GM23338 (cell line): Measurements from ENCODE around the gene OR52E1. TPM values are rescaled to one million over a fixed set of nuclear protein-coding genes. Genes with fewer than 3 reads are reported as not detected.

Source experiments
- ATAC-seq: fragments of 200-7000 bp; cut with Tn5 transposase; 3 replicates; pipeline ENCODE4 v1.9.1; 2020
- DNase-seq: peaks from one replicate; pipeline ENCODE4 v3.0.0-alpha.2; 2015; ENCODE audit warnings: low spot score
- H2AFZ ChIP-seq: fragments of 200-600 bp; sonication (generic); 2 replicates; pipeline ENCODE4 v1.8.0; 2016; ENCODE audit warnings: antibody characterized with exemption, mild to moderate bottlenecking, moderate library complexity
- H3F3A ChIP-seq: fragments of 200-600 bp; sonication (generic); replicated peaks from 2 replicates; pipeline ENCODE4 v1.8.0; 2017; ENCODE audit warnings: antibody characterized with exemption, mixed run types, low read depth
- H3K27ac ChIP-seq: fragments of 200-600 bp; sonication (generic); 2 replicates; pipeline ENCODE4 v1.6.1; 2016; ENCODE audit warnings: low read depth
- H3K27me3 ChIP-seq: fragments of 200-600 bp; sonication (generic); 2 replicates; pipeline ENCODE4 v1.8.0; 2016; ENCODE audit warnings: mild to moderate bottlenecking, mixed run types, moderate library complexity; ENCODE audit not compliant: insufficient read depth
- H3K36me3 ChIP-seq: fragments of 200-600 bp; sonication (generic); 2 replicates; pipeline ENCODE4 v1.8.0; 2016; ENCODE audit warnings: mild to moderate bottlenecking; ENCODE audit not compliant: insufficient read depth
- H3K4me1 ChIP-seq: fragments of 200-600 bp; sonication (generic); 2 replicates; pipeline ENCODE4 v1.8.0; 2016; ENCODE audit warnings: mild to moderate bottlenecking, moderate library complexity; ENCODE audit not compliant: insufficient read depth
- H3K4me2 ChIP-seq: fragments of 200-600 bp; sonication (generic); 2 replicates; pipeline ENCODE4 v1.7.1; 2017; ENCODE audit warnings: mixed run types
- H3K4me3 ChIP-seq: fragments of 200-600 bp; sonication (generic); 2 replicates; pipeline ENCODE4 v1.6.1; 2016; ENCODE audit warnings: mixed run types
- H3K79me2 ChIP-seq: fragments of 200-600 bp; sonication (generic); replicated peaks from 2 replicates; pipeline ENCODE4 v1.8.0; 2017; ENCODE audit warnings: mild to moderate bottlenecking; ENCODE audit not compliant: insufficient read depth
- H3K9me2 ChIP-seq: fragments of 200-600 bp; sonication (generic); 2 replicates; pipeline ENCODE4 v1.8.0; 2017; ENCODE audit not compliant: insufficient read depth
- H4K20me1 ChIP-seq: fragments of 200-600 bp; sonication (generic); replicated peaks from 2 replicates; pipeline ENCODE4 v1.8.0; 2017; ENCODE audit warnings: mild to moderate bottlenecking; ENCODE audit not compliant: insufficient read depth
- H3K27ac Mint-ChIP-seq: 2 replicates; pipeline ENCODE4 v1.8.0; 2020; ENCODE audit warnings: inconsistent platforms, mild to moderate bottlenecking, moderate library complexity, mixed read lengths
- H3K27me3 Mint-ChIP-seq: 3 replicates; pipeline ENCODE4 v1.8.0; 2022; ENCODE audit warnings: low read depth, mild to moderate bottlenecking, moderate library complexity, mixed read lengths, inconsistent platforms; ENCODE audit not compliant: insufficient read depth, poor library complexity
- H3K36me3 Mint-ChIP-seq: 3 replicates; pipeline ENCODE4 v1.8.0; 2021; ENCODE audit warnings: low read depth, mild to moderate bottlenecking, inconsistent platforms, moderate library complexity, mixed read lengths
- H3K4me1 Mint-ChIP-seq: 3 replicates; pipeline ENCODE4 v1.8.0; 2020; ENCODE audit warnings: mild to moderate bottlenecking, inconsistent platforms, mixed read lengths
- H3K4me3 Mint-ChIP-seq: 3 replicates; pipeline ENCODE4 v1.8.0; 2021; ENCODE audit warnings: moderate library complexity, mild to moderate bottlenecking, inconsistent platforms, mixed read lengths
- H3K9me3 Mint-ChIP-seq: 3 replicates; pipeline ENCODE4 v1.8.0; 2020; ENCODE audit warnings: moderate library complexity, mild to moderate bottlenecking, inconsistent platforms, mixed read lengths
- CREB1 ChIP-seq: fragments of 250-450 bp; sonication (Bioruptor Pico); IDR thresholded peaks from 2 replicates; pipeline ENCODE4 v1.5.0; 2020; ENCODE audit warnings: low read depth, mild to moderate bottlenecking, moderate library complexity
- EZH2 ChIP-seq: fragments of 200-600 bp; sonication (generic); IDR thresholded peaks from one replicate; pipeline ENCODE4 v1.8.0; 2017; ENCODE audit warnings: antibody characterized with exemption, mild to moderate bottlenecking, low read depth; ENCODE audit not compliant: unreplicated experiment
- EZH2phosphoT487 ChIP-seq: fragments of 200-600 bp; sonication (generic); IDR thresholded peaks from one replicate; pipeline ENCODE4 v1.8.1; 2018; ENCODE audit warnings: antibody characterized with exemption; ENCODE audit not compliant: unreplicated experiment
- JUNB ChIP-seq: IDR thresholded peaks from one replicate; pipeline ENCODE4 v1.6.1; 2016; ENCODE audit warnings: antibody characterized with exemption; ENCODE audit not compliant: unreplicated experiment
- NANOG ChIP-seq: IDR thresholded peaks from 2 replicates; pipeline ENCODE4 v1.6.1; 2016; ENCODE audit warnings: antibody characterized with exemption, borderline replicate concordance
- POLR2AphosphoS5 ChIP-seq: IDR thresholded peaks from 2 replicates; pipeline ENCODE4 v1.6.1; 2016; ENCODE audit warnings: antibody characterized with exemption, low read depth
- STAT1 ChIP-seq: IDR thresholded peaks from one replicate; pipeline ENCODE4 v1.6.1; 2016; ENCODE audit warnings: antibody characterized with exemption; ENCODE audit not compliant: unreplicated experiment
- ZNF114 ChIP-seq: fragments of 250-450 bp; sonication (Bioruptor Pico); IDR thresholded peaks from 2 replicates; pipeline ENCODE4 v1.5.0; 2020; ENCODE audit warnings: mild to moderate bottlenecking, moderate library complexity
- ZNF331 ChIP-seq: fragments of 250-450 bp; sonication (Bioruptor Pico); IDR thresholded peaks from 2 replicates; pipeline ENCODE4 v1.5.0; 2020; ENCODE audit warnings: low read depth, mild to moderate bottlenecking, moderate library complexity
- polyA plus RNA-seq: library from polyadenylated mRNA; unstranded; fragments of >200 nt; fragmentation: Nextera tagmentation; extraction: Ambion mirVana; gene quantifications from 2 replicates; pipeline ENCODE4 v1.2.1, GENCODE V29; 2016
- total RNA-seq: library from RNA; depleted of rRNA; stranded (reverse); fragments of >200 nt; shearing (Covaris generic); gene quantifications from 2 replicates; pipeline ENCODE4 v1.2.3, GENCODE V29; 2014
- TF ChIP-seq, protein P1 (sequence below), 2 experiments: fragments of 200-600 bp in 1 of 2; sonication (generic) in 1 of 2; conservative IDR thresholded peaks; 2 replicates each; pipeline versions ENCODE4 v1.5.1 to v1.6.1; 2016 to 2017; ENCODE audit warnings: antibody characterized with exemption in 2 of 2, low read depth in 2 of 2, mild to moderate bottlenecking in 2 of 2, moderate library complexity in 1 of 2
- TF ChIP-seq, protein P2 (sequence below): IDR thresholded peaks from one replicate; pipeline ENCODE4 v1.6.1; 2018; ENCODE audit warnings: antibody characterized with exemption; ENCODE audit not compliant: unreplicated experiment
- TF ChIP-seq, protein P3 (sequence below): IDR thresholded peaks from 2 replicates; pipeline ENCODE4 v1.6.1; 2016; ENCODE audit warnings: antibody characterized with exemption

Gene OR52E1
- total and polyA plus RNA-seq, 2 experiments from 2014 or later, result not detected

DNA sequence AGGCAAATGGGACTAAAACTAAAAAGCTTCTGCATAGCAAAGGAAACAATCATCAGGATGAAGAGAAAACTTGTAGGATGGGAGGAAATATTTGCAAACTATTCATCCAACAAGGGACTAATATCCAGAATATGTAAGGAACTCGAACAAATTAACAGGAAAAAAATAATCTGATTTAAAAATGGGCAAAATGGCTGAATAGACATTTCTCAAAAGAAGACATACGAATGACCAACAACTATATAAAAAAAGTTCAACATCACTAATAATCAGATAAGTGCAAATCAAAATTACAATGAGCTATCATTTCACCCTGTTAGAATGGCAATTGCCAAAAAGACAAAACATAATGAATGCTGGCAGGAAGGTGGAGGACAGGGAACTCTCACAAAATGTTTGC lies 12.0 kb downstream of the OR52E1 start:
- H3K27ac Mint-ChIP-seq, result no peak overlapping the region
- Histone ChIP-seq H4K20me1 (no peaks in the 10 kb centered on the region), H3F3A (no peaks in the 10 kb centered on the region), H3K27ac (no peak overlapping the region), H2AFZ (no peak overlapping the region), H3K4me3 (no peak overlapping the region), H3K4me1 (no peaks in the 10 kb centered on the region), H3K9me2 (0 out of 2 replicates have a peak, but pooled peaks cover 3% of the 10 kb centered on the region), H3K36me3 (no peaks in the 10 kb centered on the region), H3K79me2 (no peaks in the 10 kb centered on the region), H3K4me2 (no peak overlapping the region), H3K27me3 (no peaks in the 10 kb centered on the region)
- no peak for ATAC-seq
- TF ChIP-seq, protein P1, sequence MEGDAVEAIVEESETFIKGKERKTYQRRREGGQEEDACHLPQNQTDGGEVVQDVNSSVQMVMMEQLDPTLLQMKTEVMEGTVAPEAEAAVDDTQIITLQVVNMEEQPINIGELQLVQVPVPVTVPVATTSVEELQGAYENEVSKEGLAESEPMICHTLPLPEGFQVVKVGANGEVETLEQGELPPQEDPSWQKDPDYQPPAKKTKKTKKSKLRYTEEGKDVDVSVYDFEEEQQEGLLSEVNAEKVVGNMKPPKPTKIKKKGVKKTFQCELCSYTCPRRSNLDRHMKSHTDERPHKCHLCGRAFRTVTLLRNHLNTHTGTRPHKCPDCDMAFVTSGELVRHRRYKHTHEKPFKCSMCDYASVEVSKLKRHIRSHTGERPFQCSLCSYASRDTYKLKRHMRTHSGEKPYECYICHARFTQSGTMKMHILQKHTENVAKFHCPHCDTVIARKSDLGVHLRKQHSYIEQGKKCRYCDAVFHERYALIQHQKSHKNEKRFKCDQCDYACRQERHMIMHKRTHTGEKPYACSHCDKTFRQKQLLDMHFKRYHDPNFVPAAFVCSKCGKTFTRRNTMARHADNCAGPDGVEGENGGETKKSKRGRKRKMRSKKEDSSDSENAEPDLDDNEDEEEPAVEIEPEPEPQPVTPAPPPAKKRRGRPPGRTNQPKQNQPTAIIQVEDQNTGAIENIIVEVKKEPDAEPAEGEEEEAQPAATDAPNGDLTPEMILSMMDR (conservative IDR thresholded peaks at IDR 0.05; ENCODE audit: low read depth in 2 of 2), result no peak
- TF ChIP-seq, protein P2, sequence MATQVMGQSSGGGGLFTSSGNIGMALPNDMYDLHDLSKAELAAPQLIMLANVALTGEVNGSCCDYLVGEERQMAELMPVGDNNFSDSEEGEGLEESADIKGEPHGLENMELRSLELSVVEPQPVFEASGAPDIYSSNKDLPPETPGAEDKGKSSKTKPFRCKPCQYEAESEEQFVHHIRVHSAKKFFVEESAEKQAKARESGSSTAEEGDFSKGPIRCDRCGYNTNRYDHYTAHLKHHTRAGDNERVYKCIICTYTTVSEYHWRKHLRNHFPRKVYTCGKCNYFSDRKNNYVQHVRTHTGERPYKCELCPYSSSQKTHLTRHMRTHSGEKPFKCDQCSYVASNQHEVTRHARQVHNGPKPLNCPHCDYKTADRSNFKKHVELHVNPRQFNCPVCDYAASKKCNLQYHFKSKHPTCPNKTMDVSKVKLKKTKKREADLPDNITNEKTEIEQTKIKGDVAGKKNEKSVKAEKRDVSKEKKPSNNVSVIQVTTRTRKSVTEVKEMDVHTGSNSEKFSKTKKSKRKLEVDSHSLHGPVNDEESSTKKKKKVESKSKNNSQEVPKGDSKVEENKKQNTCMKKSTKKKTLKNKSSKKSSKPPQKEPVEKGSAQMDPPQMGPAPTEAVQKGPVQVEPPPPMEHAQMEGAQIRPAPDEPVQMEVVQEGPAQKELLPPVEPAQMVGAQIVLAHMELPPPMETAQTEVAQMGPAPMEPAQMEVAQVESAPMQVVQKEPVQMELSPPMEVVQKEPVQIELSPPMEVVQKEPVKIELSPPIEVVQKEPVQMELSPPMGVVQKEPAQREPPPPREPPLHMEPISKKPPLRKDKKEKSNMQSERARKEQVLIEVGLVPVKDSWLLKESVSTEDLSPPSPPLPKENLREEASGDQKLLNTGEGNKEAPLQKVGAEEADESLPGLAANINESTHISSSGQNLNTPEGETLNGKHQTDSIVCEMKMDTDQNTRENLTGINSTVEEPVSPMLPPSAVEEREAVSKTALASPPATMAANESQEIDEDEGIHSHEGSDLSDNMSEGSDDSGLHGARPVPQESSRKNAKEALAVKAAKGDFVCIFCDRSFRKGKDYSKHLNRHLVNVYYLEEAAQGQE, result no peak
- TF ChIP-seq CREB1 (CRISPR knock-in tag), result no peak
- TF ChIP-seq JUNB, result no peak
- no peak for TF ChIP-seq ZNF331 (CRISPR knock-in tag)
- TF ChIP-seq, protein P3, sequence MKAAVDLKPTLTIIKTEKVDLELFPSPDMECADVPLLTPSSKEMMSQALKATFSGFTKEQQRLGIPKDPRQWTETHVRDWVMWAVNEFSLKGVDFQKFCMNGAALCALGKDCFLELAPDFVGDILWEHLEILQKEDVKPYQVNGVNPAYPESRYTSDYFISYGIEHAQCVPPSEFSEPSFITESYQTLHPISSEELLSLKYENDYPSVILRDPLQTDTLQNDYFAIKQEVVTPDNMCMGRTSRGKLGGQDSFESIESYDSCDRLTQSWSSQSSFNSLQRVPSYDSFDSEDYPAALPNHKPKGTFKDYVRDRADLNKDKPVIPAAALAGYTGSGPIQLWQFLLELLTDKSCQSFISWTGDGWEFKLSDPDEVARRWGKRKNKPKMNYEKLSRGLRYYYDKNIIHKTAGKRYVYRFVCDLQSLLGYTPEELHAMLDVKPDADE, result no peak
- no peak for TF ChIP-seq POLR2AphosphoS5
- TF ChIP-seq ZNF114 (CRISPR knock-in tag), result no peak
- no peak for TF ChIP-seq EZH2phosphoT487
- TF ChIP-seq EZH2, result no peak
- TF ChIP-seq STAT1, result no peak
- no peak for TF ChIP-seq NANOG
- no peaks in the 10 kb centered on the region for H3K27me3 Mint-ChIP-seq
- no peaks in the 10 kb centered on the region for H3K4me1 Mint-ChIP-seq
- H3K4me3 Mint-ChIP-seq, result no peak overlapping the region
- no peaks in the 10 kb centered on the region for H3K9me3 Mint-ChIP-seq
- DNase-seq, result no peak
- H3K36me3 Mint-ChIP-seq, result no peaks in the 10 kb centered on the region
